Ramos (cell line): ENCODE measurements around the gene SUFU.
"Not testable (repeated sequence)": the region's sequence is repeated elsewhere in the genome, so short reads cannot be mapped to it uniquely, and the experiment has no call there.

Experiments
- in situ Hi-C: fragments of 300-500 bp; cut with MboI; formaldehyde crosslinking; loops from one replicate; pipeline ENCODE4 v1.14.3; 2022; ENCODE audit warnings: low sequenced_read_pairs; ENCODE audit not compliant: unreplicated experiment

SUFU gene

GRCh38 chr10:102503264-102504178 lies at the start of gene SUFU:
Gene SUFU (plus strand): TSS chr10:102503972. CDS start chr10:102504153, 181 bp downstream.
- in situ Hi-C loops: no loop called here

- in situ Hi-C loops: not testable (repeated sequence)
Measured at GRCh38 chr10:102454662-102455487, 48.9 kb upstream of the SUFU start.

- in situ Hi-C loops: no loop called here
Measured at GRCh38 chr10:102455893-102456471, 47.8 kb upstream of the SUFU start.

GRCh38 chr10:102457591-102458150 lies 46.1 kb upstream of the SUFU start:
- in situ Hi-C loops: no loop called here

GRCh38 chr10:102458656-102459055 lies 45.1 kb upstream of the SUFU start:
- in situ Hi-C loops: no loop called here

GRCh38 chr10:102460836-102461186 lies 43.0 kb upstream of the SUFU start:
- in situ Hi-C loops: no loop called here

- in situ Hi-C loops: no loop called here
Measured at GRCh38 chr10:102461187-102462054, 42.4 kb upstream of the SUFU start.

GRCh38 chr10:102462512-102463054 lies 41.2 kb upstream of the SUFU start:
- in situ Hi-C loops: no loop called here

GRCh38 chr10:102463983-102464382 lies 39.8 kb upstream of the SUFU start:
- in situ Hi-C loops: no loop called here

- in situ Hi-C loops: no loop called here
Measured at GRCh38 chr10:102465466-102465865, 38.3 kb upstream of the SUFU start.

- in situ Hi-C loops: no loop called here
Measured at GRCh38 chr10:102467318-102467717, 36.5 kb upstream of the SUFU start.

GRCh38 chr10:102467971-102468438 lies 35.8 kb upstream of the SUFU start:
- in situ Hi-C loops: no loop called here

- in situ Hi-C loops: no loop called here
Measured at GRCh38 chr10:102468683-102469082, 35.1 kb upstream of the SUFU start.

- in situ Hi-C loops: no loop called here
Measured at GRCh38 chr10:102470579-102471546, 32.9 kb upstream of the SUFU start.

- in situ Hi-C loops: no loop called here
Measured at GRCh38 chr10:102473445-102474331, 30.1 kb upstream of the SUFU start.

GRCh38 chr10:102475451-102476040 lies 28.2 kb upstream of the SUFU start:
- in situ Hi-C loops: no loop called here
